Adrenal gland (tissue), 12 donors: ENCODE results near the gene CASS4. TPM values are rescaled to one million over a fixed set of nuclear protein-coding genes. Genes with fewer than 3 reads are reported as not detected.

Source experiments
- DNase-seq, 7 donors: peaks; one replicate each; pipeline ENCODE4 v3.0.0-alpha.2; 2019 to 2020
- H3K27ac ChIP-seq, 5 donors: fragments of 200-600 bp; sonication (generic) in 4 of 5; 1 replicate in 3 of 5; 2 replicates in 2 of 5; pipeline versions ENCODE4 v1.5.1 to v1.8.0; 2016 to 2020; ENCODE audit warnings: mild to moderate bottlenecking in 1 of 5
- H3K27me3 ChIP-seq: fragments of 200-600 bp; 2 replicates; pipeline ENCODE4 v1.8.0; 2021
- H3K36me3 ChIP-seq, 2 donors: fragments of 200-600 bp; replicated peaks in 1 of 2; 1 replicate in 1 of 2; 2 replicates in 1 of 2; pipeline versions ENCODE4 v1.5.1 to v1.8.0; 2018 to 2022
- H3K4me1 ChIP-seq, 2 donors: fragments of 200-600 bp; replicated peaks in 1 of 2; 1 replicate in 1 of 2; 2 replicates in 1 of 2; pipeline versions ENCODE4 v1.5.1 to v1.8.0; 2018 to 2021
- H3K4me3 ChIP-seq, 4 donors: fragments of 200-600 bp; sonication (generic) in 3 of 4; one replicate each; pipeline ENCODE4 v1.5.1; 2016 to 2018
- H3K9me3 ChIP-seq, 3 donors: fragments of 200-600 bp; sonication (generic) in 1 of 3; replicated peaks in 1 of 3; 1 replicate in 2 of 3; 2 replicates in 1 of 3; pipeline versions ENCODE4 v1.5.1 to v1.8.0; 2016 to 2021
- CTCF ChIP-seq, 6 experiments: fragments of 450-650 bp in 4 of 6; fragments of 200-600 bp in 2 of 6; sonication (generic) in 1 of 6; IDR thresholded peaks; 1 replicate in 5 of 6; 2 replicates in 1 of 6; pipeline versions ENCODE4 v1.5.1 to v1.8.0; 2016 to 2021; ENCODE audit warnings: antibody characterized with exemption in 6 of 6, mild to moderate bottlenecking in 2 of 6, moderate library complexity in 1 of 6
- POLR2A ChIP-seq, 2 donors: fragments of 450-650 bp; IDR thresholded peaks; one replicate each; pipeline ENCODE4 v1.6.1; 2017; ENCODE audit warnings: antibody characterized with exemption in 2 of 2, mild to moderate bottlenecking in 2 of 2, moderate library complexity in 1 of 2
- WGBS, 4 donors: extraction: QIAGEN DNeasy Blood & Tissue Kit in 2 of 4; methylation state at CpG; one replicate each; pipeline versions ENCODE4 v1.1.5 to v1.1.7; 2013 to 2017; 5-methylcytosine and 5-hydroxymethylcytosine counted together
- intact Hi-C, 2 donors: fragments of 100-400 bp; cut with DNase I; formaldehyde crosslinking; loops; one replicate each; pipeline versions ENCODE4 v1.14.1 to v1.15.0; 2022 to 2023
- polyA plus RNA-seq, 3 donors: library from polyadenylated mRNA; stranded (reverse); fragments of 200-250 nt in 2 of 3; fragments of 350-450 nt in 1 of 3; fragmentation: Illumina TruSeq in 1 of 3; extraction: RNeasy Lipid Tissue Mini Kit (QIAGEN cat#74804) in 1 of 3; gene quantifications; one replicate each; pipeline ENCODE4 v1.2.3, GENCODE V29; 2013 to 2014
- total RNA-seq, 9 donors: library from RNA; depleted of rRNA in 4 of 9; stranded (reverse); fragments of >200 nt in 4 of 9; fragments of 120-200 nt in 1 of 9; fragmentation: NEBNext Ultra II Directional in 1 of 9; extraction: Animal tissue kit (Norgen Biotek cat#: 25700) in 1 of 9; gene quantifications; one replicate each; pipeline versions ENCODE4 v1.1.0 to v1.2.4, GENCODE V29; 2013 to 2023
- donor health status: healthy with polysubstance abuse.
- donor health status: Bipolar disorder and iron deficiency.
- donor health status: DM: yes; HTN: yes; CAD: no.
- donor health status: DM: no; HTN: no; CAD: no.
- donor health status: DM: no; HTN: no; CAD: no.
- donor health status: DM: yes; HTN: yes; CAD: no.

CASS4 gene
- total and polyA plus RNA-seq, 12 donors, result 0.37 to 4.7 (median 1.4) TPM

GRCh38 chr20:56368351-56369134, 43.5 kb upstream of the CASS4 start:
- Histone ChIP-seq H3K27me3 (no peaks in the 10 kb centered on the region), H3K36me3 (peaks cover 0 to 38% of the 10 kb centered on the region in 2 donors), H3K9me3 (no peaks in the 10 kb centered on the region), H3K4me3 (no peak overlapping the region), H3K4me1 (peaks cover 0 to 5% of the 10 kb centered on the region in 2 donors), H3K27ac (no peak overlapping the region)
- WGBS, 4 donors, result 78 to 86% (median 82%) methylated on average over 6 of the region's 6 CpGs
- TF ChIP-seq CTCF (IDR thresholded peaks at IDR 0.05) (no peak), POLR2A (IDR thresholded peaks at IDR 0.05) (no peak)
- DNase-seq, result no peak
- intact Hi-C loops, result no loop called here

- intact Hi-C loops, result no loop called here
- no peak overlapping the region for H3K27ac ChIP-seq
- DNase-seq, result no peak
Observed at GRCh38 chr20:56369179-56369578, 42.9 kb upstream of the CASS4 start.

GRCh38 chr20:56371977-56372376, 40.1 kb upstream of the CASS4 start:
- Histone ChIP-seq H3K4me1 (peaks cover 0 to 5% of the 10 kb centered on the region in 2 donors), H3K36me3 (peaks cover 0 to 16% of the 10 kb centered on the region in 2 donors), H3K4me3 (no peak overlapping the region), H3K27ac (no peak overlapping the region), H3K9me3 (no peaks in the 10 kb centered on the region), H3K27me3 (no peaks in the 10 kb centered on the region)
- intact Hi-C loops, result no loop called here
- DNase-seq, result no peak
- TF ChIP-seq POLR2A (IDR thresholded peaks at IDR 0.05) (no peak), CTCF (IDR thresholded peaks at IDR 0.05) (no peak)
- WGBS, 4 donors, result 89 to 95% (median 92%) methylated on average over 11 of the region's 11 CpGs

More at GRCh38 chr20:56369179-56369578, 42.9 kb upstream of the CASS4 start:
- H3K4me3 ChIP-seq, result no peak overlapping the region
- no peaks in the 10 kb centered on the region for H3K9me3 ChIP-seq
- WGBS, 4 donors, result 93 to 99% (median 95%) methylated on average over 4 of the region's 4 CpGs
- no peaks in the 10 kb centered on the region for H3K27me3 ChIP-seq
- TF ChIP-seq CTCF (IDR thresholded peaks at IDR 0.05) (no peak), POLR2A (IDR thresholded peaks at IDR 0.05) (no peak)
- H3K36me3 ChIP-seq, result peaks cover 0 to 38% of the 10 kb centered on the region in 2 donors
- H3K4me1 ChIP-seq, result peaks cover 0 to 3% of the 10 kb centered on the region in 2 donors

GRCh38 chr20:56372850-56373249, 39.2 kb upstream of the CASS4 start:
- peaks cover 0 to 5% of the 10 kb centered on the region in 2 donors for H3K4me1 ChIP-seq
- H3K36me3 ChIP-seq, result peaks cover 0 to 10% of the 10 kb centered on the region in 2 donors
- no peak overlapping the region for H3K27ac ChIP-seq
- TF ChIP-seq POLR2A (IDR thresholded peaks at IDR 0.05) (no peak), CTCF (IDR thresholded peaks at IDR 0.05) (no peak)
- WGBS, 4 donors, result 63 to 88% (median 77%) methylated on average over 1 of the region's 1 CpG
- no peaks in the 10 kb centered on the region for H3K27me3 ChIP-seq
- no peaks in the 10 kb centered on the region for H3K9me3 ChIP-seq
- DNase-seq, result no peak
- intact Hi-C loops, result no loop called here
- H3K4me3 ChIP-seq, result no peak overlapping the region
